T-cell (primary cell): Measurements from ENCODE around the gene LHCGR. TPM values are rescaled to one million over a fixed set of nuclear protein-coding genes. Genes with fewer than 3 reads are reported as not detected.

Experiments used
- ATAC-seq, 4 experiments: fragments of 200-7000 bp in 3 of 4; fragments of 150-1000 bp in 1 of 4; cut with Tn5 transposase; replicated peaks in 1 of 4; 1 replicate in 3 of 4; 2 replicates in 1 of 4; pipeline ENCODE4 v1.10.0; 2021; ENCODE audit warnings: moderate library complexity in 3 of 4, mild to moderate bottlenecking in 2 of 4, moderate number of reproducible peaks in 1 of 4
- CTCF ChIA-PET, 2 donors: fragments of 300-600 bp; sonication (Branson Sonifier 250); formaldehyde crosslinking; loops; one replicate each; lab custom pipeline; 2022; ENCODE audit warnings: antibody characterized with exemption in 2 of 2; lab: Charles Lee
- POLR2A ChIA-PET, 2 donors: fragments of 300-600 bp; sonication (Branson Sonifier 250); formaldehyde crosslinking; loops; one replicate each; lab custom pipeline; 2022; ENCODE audit warnings: antibody characterized with exemption in 2 of 2; lab: Charles Lee
- DNase-seq, 35 experiments: peaks; one replicate each; pipeline versions ENCODE4 v3.0.0 to v3.0.0-alpha.2; 2013 to 2023
- H3K27ac ChIP-seq: one replicate; pipeline ENCODE4 v1.5.1; 2013; ENCODE audit warnings: low read length
- H3K27me3 ChIP-seq, 2 experiments: replicated peaks in 1 of 2; 1 replicate in 1 of 2; 2 replicates in 1 of 2; pipeline versions ENCODE4 v1.6.1 to v1.7.0; 2013; ENCODE audit warnings: low read length in 1 of 2, mixed read lengths in 1 of 2; ENCODE audit not compliant: control insufficient read depth in 2 of 2, insufficient read depth in 2 of 2; ENCODE audit errors: extremely low read depth in 1 of 2
- H3K36me3 ChIP-seq, 2 donors: 1 replicate in 1 of 2; 2 replicates in 1 of 2; pipeline versions ENCODE4 v1.6.1 to v1.7.0; 2013; ENCODE audit warnings: low read length in 1 of 2; ENCODE audit not compliant: control insufficient read depth in 2 of 2, insufficient read depth in 1 of 2; ENCODE audit errors: extremely low read depth in 1 of 2
- H3K4me1 ChIP-seq, 2 experiments: 1 replicate in 1 of 2; 2 replicates in 1 of 2; pipeline versions ENCODE4 v1.6.1 to v1.7.0; 2013; ENCODE audit warnings: low read length in 2 of 2, mixed read lengths in 1 of 2; ENCODE audit not compliant: insufficient read depth in 2 of 2, control insufficient read depth in 1 of 2; ENCODE audit errors: extremely low read depth in 1 of 2
- H3K4me3 ChIP-seq, 2 donors: 1 replicate in 1 of 2; 2 replicates in 1 of 2; pipeline versions ENCODE4 v1.5.1 to v1.7.0; 2013; ENCODE audit warnings: mild to moderate bottlenecking in 2 of 2, low read length in 1 of 2, moderate library complexity in 1 of 2; ENCODE audit not compliant: control insufficient read depth in 1 of 2; ENCODE audit errors: extremely low read depth in 1 of 2
- H3K9me3 ChIP-seq: 2 replicates; pipeline ENCODE4 v1.7.0; 2013
- H3K27ac Mint-ChIP-seq, 2 donors: one replicate each; pipeline ENCODE4 v1.8.0; 2020 to 2021; ENCODE audit warnings: mild to moderate bottlenecking in 2 of 2, mixed read lengths in 2 of 2
- H3K27me3 Mint-ChIP-seq, 2 donors: one replicate each; pipeline ENCODE4 v1.8.0; 2021 to 2022; ENCODE audit warnings: mixed read lengths in 2 of 2
- H3K36me3 Mint-ChIP-seq: one replicate; pipeline ENCODE4 v1.8.0; 2021; ENCODE audit warnings: mixed read lengths
- H3K4me1 Mint-ChIP-seq, 3 donors: one replicate each; pipeline ENCODE4 v1.8.0; 2020 to 2022; ENCODE audit warnings: mixed read lengths in 3 of 3, mild to moderate bottlenecking in 1 of 3
- H3K4me3 Mint-ChIP-seq, 3 donors: one replicate each; pipeline ENCODE4 v1.8.0; 2020 to 2022; ENCODE audit warnings: mild to moderate bottlenecking in 3 of 3, mixed read lengths in 3 of 3, moderate library complexity in 3 of 3
- H3K9me3 Mint-ChIP-seq, 3 donors: one replicate each; pipeline ENCODE4 v1.8.0; 2020 to 2022; ENCODE audit warnings: mixed read lengths in 3 of 3
- WGBS: methylation state at CpG from one replicate; pipeline ENCODE4 v1.1.5; 2013; ENCODE audit warnings: missing lambda C conversion rate; ENCODE audit not compliant: insufficient coverage; 5-methylcytosine and 5-hydroxymethylcytosine counted together
- total RNA-seq, 35 experiments: library from RNA in 6 of 35; stranded (reverse) in 6 of 35; fragments of 120-200 nt in 1 of 35; gene quantifications; one replicate each; pipeline versions ENCODE4 v1.2.1 to v1.2.4 and lab custom pipeline; 2013 to 2026

Gene LHCGR
- total RNA-seq, 5 donors from 2014 or later (not counting 1 experiment from before 2014, with no cell fraction given) = not detected

- ChIA-PET POLR2A (no interaction called here), CTCF (no interaction called here)
- Mint-ChIP-seq H3K36me3 (no peaks in the 10 kb centered on the region), H3K4me3 (no peak overlapping the region), H3K9me3 (peaks cover 0 to 10% (median 5%) of the 10 kb centered on the region in 3 donors), H3K27ac (no peak overlapping the region), H3K4me1 (no peaks in the 10 kb centered on the region), H3K27me3 (peaks cover 11 to 17% of the 10 kb centered on the region in 2 donors)
- Histone ChIP-seq H3K27ac (no peak overlapping the region), H3K36me3 (no peaks in the 10 kb centered on the region), H3K4me3 (no peak overlapping the region), H3K4me1 (no peaks in the 10 kb centered on the region), H3K9me3 (no peaks in the 10 kb centered on the region), H3K27me3 (peaks cover 0 to 2% of the 10 kb centered on the region in 2 experiments)
- 60% methylated on average over 1 of the region's 2 CpGs for WGBS
- no peak for ATAC-seq
- DNase-seq = no peak
Observed at GRCh38 chr2:48736251-48736650, 19.3 kb downstream of the LHCGR start.

GRCh38 chr2:48734576-48735303 is 20.8 kb downstream of the LHCGR start:
- no peaks in the 10 kb centered on the region for H3K36me3 Mint-ChIP-seq
- H3K4me1 ChIP-seq = no peaks in the 10 kb centered on the region
- no peak overlapping the region for H3K4me3 Mint-ChIP-seq
- peaks cover 11 to 20% of the 10 kb centered on the region in 2 donors for H3K27me3 Mint-ChIP-seq
- ATAC-seq (no peak), DNase-seq (no peak)
- H3K27ac Mint-ChIP-seq = no peak overlapping the region
- CTCF ChIA-PET = no interaction called here
- H3K27ac ChIP-seq = no peak overlapping the region
- no peaks in the 10 kb centered on the region for H3K9me3 ChIP-seq
- POLR2A ChIA-PET = no interaction called here
- no peaks in the 10 kb centered on the region for H3K36me3 ChIP-seq
- H3K9me3 Mint-ChIP-seq = peaks cover 0 to 10% (median 5%) of the 10 kb centered on the region in 3 donors
- peaks cover 0 to 2% of the 10 kb centered on the region in 2 experiments for H3K27me3 ChIP-seq
- WGBS = 71% methylated on average over 1 of the region's 5 CpGs
- H3K4me1 Mint-ChIP-seq = no peaks in the 10 kb centered on the region
- H3K4me3 ChIP-seq = no peak overlapping the region

GRCh38 chr2:48733067-48733503 is 22.4 kb downstream of the LHCGR start:
- no CpG with 5 or more reads among the region's 2 CpGs for WGBS

GRCh38 chr2:48728840-48729239 is 26.7 kb downstream of the LHCGR start:
- peaks cover 4 to 20% of the 10 kb centered on the region in 2 donors for H3K27me3 Mint-ChIP-seq
- H3K9me3 Mint-ChIP-seq = no peaks in the 10 kb centered on the region
- POLR2A ChIA-PET = no interaction called here
- H3K4me3 Mint-ChIP-seq = no peak overlapping the region
- H3K27ac Mint-ChIP-seq = no peak overlapping the region
- H3K4me1 Mint-ChIP-seq = no peaks in the 10 kb centered on the region
- Histone ChIP-seq H3K36me3 (no peaks in the 10 kb centered on the region), H3K4me1 (no peaks in the 10 kb centered on the region), H3K27ac (no peak overlapping the region), H3K9me3 (no peaks in the 10 kb centered on the region), H3K27me3 (peaks cover 0 to 2% of the 10 kb centered on the region in 2 experiments), H3K4me3 (no peak overlapping the region)
- CTCF ChIA-PET = no interaction called here
- ATAC-seq = no peak
- H3K36me3 Mint-ChIP-seq = no peaks in the 10 kb centered on the region
- DNase-seq = no peak

More at GRCh38 chr2:48733067-48733503, 22.4 kb downstream of the LHCGR start:
- ChIA-PET POLR2A (no interaction called here), CTCF (no interaction called here)
- no peak overlapping the region for H3K27ac ChIP-seq
- no peak for DNase-seq
- Mint-ChIP-seq H3K4me1 (no peaks in the 10 kb centered on the region), H3K27ac (no peak overlapping the region), H3K4me3 (no peak overlapping the region), H3K27me3 (peaks cover 8 to 22% of the 10 kb centered on the region in 2 donors), H3K36me3 (no peaks in the 10 kb centered on the region), H3K9me3 (peaks cover 0 to 6% (median under 1%) of the 10 kb centered on the region in 3 donors)
- H3K27me3 ChIP-seq = peaks cover 0 to 2% of the 10 kb centered on the region in 2 experiments
- H3K36me3 ChIP-seq = no peaks in the 10 kb centered on the region
- H3K4me1 ChIP-seq = no peaks in the 10 kb centered on the region
- no peak overlapping the region for H3K4me3 ChIP-seq
- no peak for ATAC-seq
- H3K9me3 ChIP-seq = no peaks in the 10 kb centered on the region

- CTCF ChIA-PET = interaction anchor here in 1 of 2 donors (0.6 kb wide), 1 partner anchor 9 kb away, joined by 4 read pairs; no protein-coding TSS in a partner anchor
- no peak for ATAC-seq
Observed at GRCh38 chr2:48728295-48728694, 27.2 kb downstream of the LHCGR start.

GRCh38 chr2:48727560-48727959 is 28.0 kb downstream of the LHCGR start:
- ATAC-seq (no peak), DNase-seq (no peak)
- no peaks in the 10 kb centered on the region for H3K9me3 ChIP-seq
- Mint-ChIP-seq H3K4me1 (no peaks in the 10 kb centered on the region), H3K36me3 (no peaks in the 10 kb centered on the region), H3K4me3 (no peak overlapping the region), H3K27ac (no peak overlapping the region), H3K9me3 (no peaks in the 10 kb centered on the region), H3K27me3 (peaks cover 3 to 14% of the 10 kb centered on the region in 2 donors)
- no peak overlapping the region for H3K4me3 ChIP-seq
- no peaks in the 10 kb centered on the region for H3K36me3 ChIP-seq
- ChIA-PET CTCF (interaction anchor here in 1 of 2 donors (0.5 to 0.6 kb wide), 2 partner anchors 8 to 1339 kb away, joined by 4 to 6 read pairs; no protein-coding TSS in a partner anchor), POLR2A (no interaction called here)
- H3K27me3 ChIP-seq = no peaks in the 10 kb centered on the region
- H3K4me1 ChIP-seq = no peaks in the 10 kb centered on the region
- 80% methylated on average over 1 of the region's 2 CpGs for WGBS
- H3K27ac ChIP-seq = no peak overlapping the region

More at GRCh38 chr2:48728295-48728694, 27.2 kb downstream of the LHCGR start:
- no peaks in the 10 kb centered on the region for H3K9me3 ChIP-seq
- WGBS = no CpG with 5 or more reads among the region's 2 CpGs
- Mint-ChIP-seq H3K4me3 (no peak overlapping the region), H3K36me3 (no peaks in the 10 kb centered on the region), H3K9me3 (no peaks in the 10 kb centered on the region), H3K27me3 (peaks cover 4 to 18% of the 10 kb centered on the region in 2 donors), H3K4me1 (no peaks in the 10 kb centered on the region), H3K27ac (no peak overlapping the region)
- no peaks in the 10 kb centered on the region for H3K4me1 ChIP-seq
- DNase-seq = no peak
- POLR2A ChIA-PET = no interaction called here
- H3K27ac ChIP-seq = no peak overlapping the region
- H3K36me3 ChIP-seq = no peaks in the 10 kb centered on the region
- H3K27me3 ChIP-seq = peaks cover 0 to 2% of the 10 kb centered on the region in 2 experiments
- no peak overlapping the region for H3K4me3 ChIP-seq
